Occipital lobe (tissue), 2 donors: ENCODE results near the gene SIX5. TPM values are rescaled to one million over a fixed set of nuclear protein-coding genes. Genes with fewer than 3 reads are reported as not detected.
"Not testable (repeated sequence)": the region's sequence is repeated elsewhere in the genome, so short reads cannot be mapped to it uniquely, and the experiment has no call there.

Experiments
- DNase-seq: peaks from one replicate; lab custom pipeline; 2025; lab: John Stamatoyannopoulos, UW
- total RNA-seq: library from RNA; depleted of rRNA; stranded (reverse); fragments of >200 nt; gene quantifications from one replicate; pipeline ENCODE4 v1.2.3, GENCODE V29; 2014

The SIX5 gene
- 1.2 TPM for total RNA-seq

- DNase-seq, result peak; percentile 91
Observed at GRCh38 chr19:45768984-45769782, at the start of gene SIX5. SIX5 (minus strand) TSS chr19:45769252; CDS start chr19:45768844, 408 bp downstream.

GRCh38 chr19:45817725-45818301 is 48.8 kb upstream of the SIX5 start:
- no peak for DNase-seq

- DNase-seq, result peak; percentile 69
Observed at GRCh38 chr19:45817010-45817724, 48.1 kb upstream of the SIX5 start.

- DNase-seq, result no peak
Observed at GRCh38 chr19:45816236-45817009, 47.4 kb upstream of the SIX5 start.

- no peak for DNase-seq
Observed at GRCh38 chr19:45815481-45816216, 46.6 kb upstream of the SIX5 start.

- no peak for DNase-seq
Observed at GRCh38 chr19:45814851-45815480, 45.9 kb upstream of the SIX5 start, which contains the start of gene RSPH6A. RSPH6A (minus strand) TSS chr19:45815308; CDS start chr19:45815176, 132 bp downstream.

GRCh38 chr19:45814166-45814780 is 45.2 kb upstream of the SIX5 start:
- DNase-seq, result no peak

GRCh38 chr19:45812297-45812696 is 43.2 kb upstream of the SIX5 start:
- no peak for DNase-seq

GRCh38 chr19:45809643-45810159 is 40.6 kb upstream of the SIX5 start:
- DNase-seq, result no peak

GRCh38 chr19:45805719-45806118 is 36.7 kb upstream of the SIX5 start:
- DNase-seq, result no peak

GRCh38 chr19:45804959-45805230 is 35.8 kb upstream of the SIX5 start:
- DNase-seq, result no peak

- no peak for DNase-seq
Observed at GRCh38 chr19:45804140-45804958, 35.3 kb upstream of the SIX5 start.

- no peak for DNase-seq
Observed at GRCh38 chr19:45801603-45802175, 32.6 kb upstream of the SIX5 start.

- no peak for DNase-seq
Observed at GRCh38 chr19:45800070-45800553, 31.1 kb upstream of the SIX5 start.

- DNase-seq, result not testable (repeated sequence)
Observed at GRCh38 chr19:45799541-45799940, 30.5 kb upstream of the SIX5 start.

- peak; percentile 17 for DNase-seq
Observed at GRCh38 chr19:45798995-45799517, 30.0 kb upstream of the SIX5 start.

- no peak for DNase-seq
Observed at GRCh38 chr19:45794627-45795026, 25.6 kb upstream of the SIX5 start.

- DNase-seq, result no peak
Observed at GRCh38 chr19:45793876-45794275, 24.8 kb upstream of the SIX5 start.
